Sigmoid colon (tissue), 7 donors: ENCODE data around the gene FBXO2. TPM values are rescaled to one million over a fixed set of nuclear protein-coding genes. Genes with fewer than 3 reads are reported as not detected.

Source experiments
- DNase-seq: peaks from one replicate; pipeline ENCODE4 v3.0.0-alpha.2; 2019
- H3K27ac ChIP-seq, 4 donors: fragments of 200-600 bp; sonication (generic); one replicate each; pipeline ENCODE4 v1.5.1; 2016 to 2019; ENCODE audit warnings: mild to moderate bottlenecking in 1 of 4
- H3K27me3 ChIP-seq, 3 donors: fragments of 200-600 bp; sonication (generic); one replicate each; pipeline ENCODE4 v1.5.1; 2019; ENCODE audit warnings: mild to moderate bottlenecking in 1 of 3
- H3K36me3 ChIP-seq, 4 donors: fragments of 200-600 bp; sonication (generic); one replicate each; pipeline ENCODE4 v1.5.1; 2016 to 2019
- H3K4me1 ChIP-seq, 4 donors: fragments of 200-600 bp; sonication (generic); one replicate each; pipeline ENCODE4 v1.5.1; 2017 to 2019
- H3K4me3 ChIP-seq, 4 donors: fragments of 200-600 bp; sonication (generic); one replicate each; pipeline ENCODE4 v1.5.1; 2017 to 2019; ENCODE audit warnings: mild to moderate bottlenecking in 2 of 4, moderate library complexity in 1 of 4
- H3K9me3 ChIP-seq, 4 donors: fragments of 200-600 bp in 3 of 4; sonication (generic) in 3 of 4; one replicate each; pipeline versions ENCODE4 v1.5.1 to v1.6.1; 2013 to 2019
- CTCF ChIP-seq, 4 experiments: fragments of 450-650 bp in 3 of 4; fragments of 200-600 bp in 1 of 4; IDR thresholded peaks; one replicate each; pipeline ENCODE4 v1.5.1; 2016 to 2019; ENCODE audit warnings: antibody characterized with exemption in 4 of 4, mild to moderate bottlenecking in 3 of 4, moderate library complexity in 2 of 4
- EP300 ChIP-seq, 4 donors: sonication (generic); formaldehyde crosslinking; IDR thresholded peaks; one replicate each; pipeline ENCODE4 v1.6.1; 2017; ENCODE audit warnings: antibody characterized with exemption in 4 of 4
- POLR2A ChIP-seq, 2 donors: fragments of 450-650 bp; IDR thresholded peaks; one replicate each; pipeline ENCODE4 v1.6.1; 2016; ENCODE audit warnings: antibody characterized with exemption in 2 of 2, mild to moderate bottlenecking in 2 of 2, moderate library complexity in 2 of 2
- POLR2AphosphoS5 ChIP-seq, 4 donors: sonication (generic); formaldehyde crosslinking; IDR thresholded peaks; one replicate each; pipeline ENCODE4 v1.6.1; 2017; ENCODE audit warnings: antibody characterized with exemption in 4 of 4
- WGBS, 2 donors: extraction: QIAGEN DNeasy Blood & Tissue Kit; methylation state at CpG; one replicate each; pipeline ENCODE4 v1.1.7; 2013; 5-methylcytosine and 5-hydroxymethylcytosine counted together
- intact Hi-C: fragments of 100-400 bp; cut with DNase I; formaldehyde crosslinking; loops from one replicate; pipeline ENCODE4 v1.15.1; 2023
- polyA plus RNA-seq, 3 donors: library from polyadenylated mRNA; stranded (reverse); fragments of 200-250 nt; gene quantifications; one replicate each; pipeline ENCODE4 v1.2.3, GENCODE V29; 2013
- total RNA-seq, 4 donors: library from RNA; depleted of rRNA; stranded (reverse); fragments of >200 nt; gene quantifications; one replicate each; pipeline ENCODE4 v1.1.0, GENCODE V29; 2016
- donor health status: healthy with polysubstance abuse.
- donor health status: Bipolar disorder and iron deficiency.
- donor health status: healthy.

The FBXO2 gene
- total and polyA plus RNA-seq, 7 donors, result 1.2 to 9.7 (median 3.9) TPM; not detected in 1

- no peak overlapping the region for H3K4me3 ChIP-seq
- 85 to 90% methylated on average over 10 of the region's 10 CpGs for whole genome bisulfite sequencing, 2 donors
- intact Hi-C loops, result no loop called here
- no peak overlapping the region for H3K27ac ChIP-seq
- TF ChIP-seq POLR2A (IDR thresholded peaks at IDR 0.05), result no peak
- no peak for TF ChIP-seq CTCF (IDR thresholded peaks at IDR 0.05)
- TF ChIP-seq EP300 (IDR thresholded peaks at IDR 0.05), result no peak
- no peak for TF ChIP-seq POLR2AphosphoS5 (IDR thresholded peaks at IDR 0.05)
- peaks cover 0 to 11% (median 10%) of the 10 kb centered on the region in 4 donors for H3K4me1 ChIP-seq
- DNase-seq, result no peak
- peaks cover 9 to 59% (median 26%) of the 10 kb centered on the region in 4 donors for H3K36me3 ChIP-seq
- no peaks in the 10 kb centered on the region for H3K27me3 ChIP-seq
- H3K9me3 ChIP-seq, result no peaks in the 10 kb centered on the region
These were observed 22.3 kb upstream of the FBXO2 start for GRCh38 chr1:11676386-11677103.

GRCh38 chr1:11675325-11675724, 21.1 kb upstream of the FBXO2 start:
- intact Hi-C loops, result no loop called here
- H3K36me3 ChIP-seq, result peaks cover 9 to 59% (median 26%) of the 10 kb centered on the region in 4 donors
- no peaks in the 10 kb centered on the region for H3K27me3 ChIP-seq
- 96% methylated on average over 10 of the region's 10 CpGs for whole genome bisulfite sequencing, 2 donors
- no peak for TF ChIP-seq EP300 (IDR thresholded peaks at IDR 0.05)
- no peak for TF ChIP-seq POLR2AphosphoS5 (IDR thresholded peaks at IDR 0.05)
- TF ChIP-seq CTCF (IDR thresholded peaks at IDR 0.05), result no peak
- no peak for TF ChIP-seq POLR2A (IDR thresholded peaks at IDR 0.05)
- no peaks in the 10 kb centered on the region for H3K9me3 ChIP-seq
- H3K27ac ChIP-seq, result no peak overlapping the region
- no peak overlapping the region for H3K4me3 ChIP-seq
- DNase-seq, result no peak
- peaks cover 0 to 9% (median 6%) of the 10 kb centered on the region in 4 donors for H3K4me1 ChIP-seq

GRCh38 chr1:11674488-11674887, 20.3 kb upstream of the FBXO2 start:
- DNase-seq, result no peak

GRCh38 chr1:11673089-11673769, 19.0 kb upstream of the FBXO2 start:
- Histone ChIP-seq H3K27ac (no peak overlapping the region), H3K4me1 (no peaks in the 10 kb centered on the region), H3K36me3 (peaks cover 9 to 67% (median 26%) of the 10 kb centered on the region in 4 donors), H3K9me3 (no peaks in the 10 kb centered on the region), H3K4me3 (no peak overlapping the region), H3K27me3 (no peaks in the 10 kb centered on the region)
- DNase-seq, result no peak
- 94 to 95% methylated on average over 14 of the region's 14 CpGs for WGBS, 2 donors
- intact Hi-C loops, result no loop called here
- TF ChIP-seq POLR2A (IDR thresholded peaks at IDR 0.05) (no peak), EP300 (IDR thresholded peaks at IDR 0.05) (no peak), POLR2AphosphoS5 (IDR thresholded peaks at IDR 0.05) (no peak), CTCF (IDR thresholded peaks at IDR 0.05) (no peak)

More at GRCh38 chr1:11674488-11674887, 20.3 kb upstream of the FBXO2 start:
- Histone ChIP-seq H3K4me3 (no peak overlapping the region), H3K9me3 (no peaks in the 10 kb centered on the region), H3K27ac (no peak overlapping the region), H3K27me3 (no peaks in the 10 kb centered on the region), H3K36me3 (peaks cover 9 to 59% (median 26%) of the 10 kb centered on the region in 4 donors), H3K4me1 (peaks cover 0 to 3% (median 0%) of the 10 kb centered on the region in 4 donors)
- TF ChIP-seq EP300 (IDR thresholded peaks at IDR 0.05) (no peak), POLR2AphosphoS5 (IDR thresholded peaks at IDR 0.05) (no peak), POLR2A (IDR thresholded peaks at IDR 0.05) (no peak), CTCF (IDR thresholded peaks at IDR 0.05) (no peak)
- intact Hi-C loops, result no loop called here
- 96 to 97% methylated on average over 14 of the region's 14 CpGs for WGBS, 2 donors
